Pancreas (tissue), 10 donors: ENCODE measurements around the gene ZDHHC20. TPM values are rescaled to one million over a fixed set of nuclear protein-coding genes. Genes with fewer than 3 reads are reported as not detected.

Experiments
- ATAC-seq, 4 donors: fragments of 200-7000 bp; cut with Tn5 transposase; one replicate each; pipeline versions ENCODE4 v1.8.0 to v1.9.1; 2020; ENCODE audit warnings: mild to moderate bottlenecking in 4 of 4, moderate library complexity in 4 of 4
- DNase-seq, 6 donors: peaks; one replicate each; pipeline ENCODE4 v3.0.0-alpha.2; 2020
- FAIRE-seq: peaks from 2 replicates; lab custom pipeline; 2012; peaks lifted over from hg19 to GRCh38; lab: Jason Lieb, UNC
- H3K27ac ChIP-seq, 4 donors: fragments of 200-600 bp; sonication (generic); 1 replicate in 3 of 4; 2 replicates in 1 of 4; pipeline versions ENCODE4 v1.5.0 to v1.8.0; 2020
- H3K27me3 ChIP-seq, 4 donors: fragments of 200-600 bp; one replicate each; pipeline ENCODE4 v1.8.0; 2021
- H3K36me3 ChIP-seq, 3 donors: fragments of 200-600 bp; sonication (generic) in 1 of 3; one replicate each; pipeline versions ENCODE4 v1.5.0 to v1.8.0; 2020 to 2021
- H3K4me1 ChIP-seq, 3 donors: fragments of 200-600 bp; one replicate each; pipeline ENCODE4 v1.8.0; 2021
- H3K4me3 ChIP-seq, 4 donors: fragments of 200-600 bp; sonication (generic) in 2 of 4; one replicate each; pipeline versions ENCODE4 v1.5.0 to v1.8.0; 2020 to 2021
- H3K9me3 ChIP-seq, 4 donors: fragments of 200-600 bp; one replicate each; pipeline ENCODE4 v1.8.0; 2021
- CTCF ChIP-seq, 4 donors: fragments of 200-600 bp; sonication (generic) in 3 of 4; IDR thresholded peaks; one replicate each; pipeline versions ENCODE4 v1.5.0 to v1.8.0; 2021; ENCODE audit warnings: antibody characterized with exemption in 4 of 4
- WGBS, 2 donors: extraction: QIAGEN DNeasy Blood & Tissue Kit; methylation state at CpG; one replicate each; pipeline ENCODE4 v1.1.7; 2013; 5-methylcytosine and 5-hydroxymethylcytosine counted together
- intact Hi-C, 3 donors: fragments of 100-400 bp; cut with DNase I; formaldehyde crosslinking; loops; one replicate each; pipeline versions ENCODE4 v1.11.1 to v1.14.2; 2022
- polyA plus RNA-seq, 2 donors: library from polyadenylated mRNA; stranded (reverse); fragments of 200-250 nt; gene quantifications; one replicate each; pipeline ENCODE4 v1.2.3, GENCODE V29; 2013
- total RNA-seq, 6 donors: library from RNA; stranded (reverse); fragmentation: NEBNext Ultra II Directional in 4 of 6; extraction: Animal tissue kit (Norgen Biotek cat#: 25700) in 4 of 6; gene quantifications; one replicate each; pipeline versions ENCODE4 v1.2.1 to v1.2.4, GENCODE V29; 2021 to 2023
- donor health status: healthy with polysubstance abuse.
- donor health status: DM: no; HTN: no; CAD: no; lungs with moderate emphysema.
- donor health status: DM: no; HTN: no; CAD: no.
- donor health status: control.
- donor health status: control.
- donor health status: Bipolar disorder and iron deficiency.
- donor health status: DM: yes; HTN: yes; CAD: no.
- donor health status: DM: no; HTN: no; CAD: no.
- donor health status: DM: no; HTN: no; CAD: no.
- donor health status: DM: yes; HTN: yes; CAD: no.

ZDHHC20 gene
- total and polyA plus RNA-seq, 8 donors, result 4.6 to 30.1 (median 13.1) TPM

GRCh38 chr13:21338156-21338555 lies 120.9 kb downstream of the ZDHHC20 start:
- H3K27me3 ChIP-seq, result no peaks in the 10 kb centered on the region
- H3K9me3 ChIP-seq, result no peaks in the 10 kb centered on the region
- WGBS, 2 donors, result 78 to 85% methylated on average over 6 of the region's 6 CpGs
- no peak for TF ChIP-seq CTCF (IDR thresholded peaks at IDR 0.05)
- no peak for FAIRE-seq
- H3K27ac ChIP-seq, result no peak overlapping the region
- no peak overlapping the region for H3K4me3 ChIP-seq
- no peak for ATAC-seq
- no peaks in the 10 kb centered on the region for H3K36me3 ChIP-seq
- H3K4me1 ChIP-seq, result no peaks in the 10 kb centered on the region
- DNase-seq, result no peak
- intact Hi-C loops, result no loop called here

- 70 to 77% methylated on average over 10 of the region's 10 CpGs for WGBS, 2 donors
- H3K4me1 ChIP-seq, result no peaks in the 10 kb centered on the region
- FAIRE-seq (no peak), DNase-seq (no peak), ATAC-seq (no peak)
- no peaks in the 10 kb centered on the region for H3K27me3 ChIP-seq
- no peaks in the 10 kb centered on the region for H3K9me3 ChIP-seq
- no peak overlapping the region for H3K4me3 ChIP-seq
- no peak for TF ChIP-seq CTCF (IDR thresholded peaks at IDR 0.05)
- H3K27ac ChIP-seq, result no peak overlapping the region
- intact Hi-C loops, result no loop called here
- H3K36me3 ChIP-seq, result no peaks in the 10 kb centered on the region
These were observed 122.3 kb downstream of the ZDHHC20 start for GRCh38 chr13:21336609-21337349.

GRCh38 chr13:21333186-21333585 lies 125.9 kb downstream of the ZDHHC20 start:
- H3K9me3 ChIP-seq, result no peaks in the 10 kb centered on the region
- DNase-seq, result no peak
- H3K4me3 ChIP-seq, result no peak overlapping the region
- WGBS, 2 donors, result 66 to 96% methylated on average over 2 of the region's 2 CpGs
- ATAC-seq, result no peak
- TF ChIP-seq CTCF (IDR thresholded peaks at IDR 0.05), result no peak
- intact Hi-C loops, result no loop called here
- H3K36me3 ChIP-seq, result no peaks in the 10 kb centered on the region
- no peak overlapping the region for H3K27ac ChIP-seq
- no peak for FAIRE-seq
- H3K27me3 ChIP-seq, result no peaks in the 10 kb centered on the region
- no peaks in the 10 kb centered on the region for H3K4me1 ChIP-seq

- H3K4me1 ChIP-seq, result no peaks in the 10 kb centered on the region
- intact Hi-C loops, result no loop called here
- no peak for ATAC-seq
- no peak overlapping the region for H3K4me3 ChIP-seq
- H3K36me3 ChIP-seq, result no peaks in the 10 kb centered on the region
- DNase-seq, result no peak
- no peaks in the 10 kb centered on the region for H3K9me3 ChIP-seq
- no peak for FAIRE-seq
- no peaks in the 10 kb centered on the region for H3K27me3 ChIP-seq
- H3K27ac ChIP-seq, result no peak overlapping the region
- WGBS, 2 donors, result 71 to 74% methylated on average over 8 of the region's 8 CpGs
- no peak for TF ChIP-seq CTCF (IDR thresholded peaks at IDR 0.05)
These were observed 128.8 kb downstream of the ZDHHC20 start for GRCh38 chr13:21330126-21330861.
